B cell (primary cell): ENCODE results near the gene DDX59. TPM values are rescaled to one million over a fixed set of nuclear protein-coding genes. Genes with fewer than 3 reads are reported as not detected.

Experiments used
- ATAC-seq: fragments of 200-7000 bp; cut with Tn5 transposase; one replicate; pipeline ENCODE4 v1.10.0; 2021; ENCODE audit warnings: low read depth, mild to moderate bottlenecking, moderate number of reproducible peaks, moderate library complexity
- CTCF ChIA-PET: fragments of 350-600 bp; sonication (Branson Sonifier 250); formaldehyde crosslinking; loops from one replicate; lab custom pipeline; 2021; ENCODE audit warnings: antibody characterized with exemption, inconsistent platforms; lab: Charles Lee
- POLR2A ChIA-PET: fragments of 350-600 bp; sonication (Branson Sonifier 250); formaldehyde crosslinking; loops from one replicate; lab custom pipeline; 2021; ENCODE audit warnings: antibody characterized with exemption; lab: Charles Lee
- DNase-seq: peaks from one replicate; pipeline ENCODE4 v3.0.0; 2013
- H2AFZ ChIP-seq: 2 replicates; pipeline ENCODE4 v1.6.1; 2012; ENCODE audit warnings: mild to moderate bottlenecking, low read depth, low read length; ENCODE audit not compliant: insufficient read depth, poor library complexity, severe bottlenecking
- H3K27ac ChIP-seq, 2 donors: 1 replicate in 1 of 2; 2 replicates in 1 of 2; pipeline ENCODE4 v1.5.1; 2012 to 2013; ENCODE audit warnings: low read length in 2 of 2, mild to moderate bottlenecking in 2 of 2, moderate library complexity in 1 of 2
- H3K27me3 ChIP-seq, 4 experiments: fragments of 200-600 bp in 1 of 4; sonication (generic) in 1 of 4; replicated peaks in 1 of 4; 1 replicate in 2 of 4; 2 replicates in 2 of 4; pipeline versions ENCODE4 v1.6.1 to v1.7.0; 2013 to 2016; ENCODE audit warnings: low read length in 3 of 4, mild to moderate bottlenecking in 2 of 4, mixed read lengths in 1 of 4, moderate library complexity in 1 of 4; ENCODE audit not compliant: insufficient read depth in 4 of 4, control insufficient read depth in 3 of 4; ENCODE audit errors: control extremely low read depth in 1 of 4
- H3K36me3 ChIP-seq, 2 experiments: replicated peaks in 1 of 2; 1 replicate in 1 of 2; 2 replicates in 1 of 2; pipeline versions ENCODE4 v1.6.1 to v1.7.1; 2013; ENCODE audit warnings: low read length in 1 of 2; ENCODE audit not compliant: insufficient read depth in 2 of 2, control insufficient read depth in 1 of 2; ENCODE audit errors: control extremely low read depth in 1 of 2, extremely low read depth in 1 of 2
- H3K4me1 ChIP-seq, 2 donors: fragments of 200-600 bp in 1 of 2; sonication (generic) in 1 of 2; 1 replicate in 1 of 2; 2 replicates in 1 of 2; pipeline versions ENCODE4 v1.5.1 to v1.6.1; 2013 to 2017; ENCODE audit warnings: low read length in 2 of 2; ENCODE audit not compliant: control insufficient read depth in 2 of 2, insufficient read depth in 2 of 2
- H3K4me2 ChIP-seq: replicated peaks from 2 replicates; pipeline ENCODE3; 2012; ENCODE audit warnings: mild to moderate bottlenecking, low read depth, low read length; ENCODE audit not compliant: poor library complexity, severe bottlenecking
- H3K4me3 ChIP-seq, 5 experiments: fragments of 200-600 bp in 1 of 5; sonication (generic) in 1 of 5; 1 replicate in 3 of 5; 2 replicates in 2 of 5; pipeline versions ENCODE4 v1.5.1 to v1.7.0; 2011 to 2016; ENCODE audit warnings: low read length in 4 of 5, mild to moderate bottlenecking in 4 of 5, low read depth in 2 of 5, control low read depth in 1 of 5, moderate library complexity in 1 of 5; ENCODE audit not compliant: insufficient read depth in 1 of 5; ENCODE audit errors: control extremely low read depth in 1 of 5, extremely low read depth in 1 of 5
- H3K79me2 ChIP-seq: fragments of 200-600 bp; sonication (generic); one replicate; pipeline ENCODE4 v1.6.0; 2016; ENCODE audit warnings: low read length; ENCODE audit not compliant: control insufficient read depth, insufficient read depth
- H3K9ac ChIP-seq: fragments of 200-600 bp; sonication (generic); 2 replicates; pipeline ENCODE4 v1.6.1; 2017; ENCODE audit warnings: mild to moderate bottlenecking, low read length, moderate library complexity
- H3K9me3 ChIP-seq, 3 donors: one replicate each; pipeline versions ENCODE4 v1.6.1 to v1.7.1; 2013; ENCODE audit warnings: low read length in 2 of 3; ENCODE audit not compliant: control insufficient read depth in 2 of 3, insufficient read depth in 1 of 3; ENCODE audit errors: control extremely low read depth in 1 of 3
- H4K20me1 ChIP-seq: 2 replicates; pipeline ENCODE4 v1.6.0; 2012; ENCODE audit warnings: mild to moderate bottlenecking, low read length; ENCODE audit not compliant: insufficient read depth, control insufficient read depth, poor library complexity, severe bottlenecking
- H3K27ac Mint-ChIP-seq: one replicate; pipeline ENCODE4 v1.8.0; 2021; ENCODE audit warnings: mixed read lengths
- H3K27me3 Mint-ChIP-seq: one replicate; pipeline ENCODE4 v1.8.0; 2021; ENCODE audit warnings: mixed read lengths
- H3K4me1 Mint-ChIP-seq: one replicate; pipeline ENCODE4 v1.8.0; 2021; ENCODE audit warnings: mixed read lengths
- H3K4me3 Mint-ChIP-seq: one replicate; pipeline ENCODE4 v1.8.0; 2021; ENCODE audit warnings: mixed read lengths
- H3K9me3 Mint-ChIP-seq: one replicate; pipeline ENCODE4 v1.8.0; 2022; ENCODE audit warnings: mixed read lengths; ENCODE audit not compliant: insufficient read depth
- EZH2 ChIP-seq: IDR thresholded peaks from 2 replicates; pipeline ENCODE4 v1.6.1; 2012; ENCODE audit warnings: borderline replicate concordance, low read depth, mild to moderate bottlenecking, moderate library complexity, low read length; ENCODE audit not compliant: insufficient read depth, poor library complexity, severe bottlenecking
- WGBS: methylation state at CpG from one replicate; pipeline ENCODE4 v1.1.5; 2013; ENCODE audit warnings: missing lambda C conversion rate; ENCODE audit not compliant: insufficient coverage; 5-methylcytosine and 5-hydroxymethylcytosine counted together
- intact Hi-C: fragments of 100-400 bp; cut with micrococcal nuclease; formaldehyde crosslinking; loops from one replicate; pipeline ENCODE4 v1.10.0; 2022
- polyA plus RNA-seq: library from polyadenylated mRNA; depleted of rRNA; stranded (reverse); fragments of >200 nt; gene quantifications from 2 replicates; pipeline ENCODE4 v1.2.3, GENCODE V29; 2012
- total RNA-seq, 2 donors: library from RNA; stranded (reverse); fragments of 120-200 nt in 1 of 2; gene quantifications; 1 replicate in 1 of 2; 2 replicates in 1 of 2; pipeline versions ENCODE4 v1.2.3 to v1.2.4, GENCODE V29; 2013 to 2022
- TF ChIP-seq, protein P1 (sequence below): fragments of 200-600 bp; IDR thresholded peaks from one replicate; pipeline ENCODE4 v1.8.0; 2022; ENCODE audit warnings: antibody characterized with exemption, mild to moderate bottlenecking

Gene DDX59
- total and polyA plus RNA-seq, 2 donors (not counting 1 experiment from before 2014, with no cell fraction given): 20.2 to 41.9 TPM

DNA sequence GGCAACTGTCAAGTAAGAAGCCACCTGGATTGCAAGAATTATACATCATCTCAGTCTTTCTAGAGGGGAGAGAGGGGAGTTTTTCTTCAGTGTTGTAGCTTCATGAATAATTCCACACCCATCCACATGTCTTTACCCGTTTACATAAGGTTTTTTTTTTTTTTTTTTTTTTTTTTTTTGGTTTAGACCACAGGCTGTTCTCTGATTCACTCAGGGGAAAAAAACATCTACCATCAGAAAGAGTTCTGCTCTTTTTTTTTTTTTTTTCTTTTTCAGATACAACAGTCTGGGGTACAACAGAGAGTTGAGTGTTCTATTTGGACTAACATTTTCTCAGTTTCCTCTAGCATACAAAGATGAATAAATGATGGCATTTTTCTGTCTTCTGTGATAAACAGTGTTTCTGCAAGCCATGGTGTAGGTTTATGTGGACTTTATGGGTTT, 44.3 kb downstream of the DDX59 start:
- DNase-seq: no peak
- H3K4me1 Mint-ChIP-seq: peaks cover 27% of the 10 kb centered on the region
- H3K9me3 Mint-ChIP-seq: no peaks in the 10 kb centered on the region
- H3K27ac Mint-ChIP-seq: no peak overlapping the region
- intact Hi-C loops: no loop called here
- no CpG with 5 or more reads among the region's 1 CpG for WGBS
- no peaks in the 10 kb centered on the region for H3K27me3 Mint-ChIP-seq
- no peak overlapping the region for H3K4me3 ChIP-seq
- peaks cover 4% of the 10 kb centered on the region for H4K20me1 ChIP-seq
- TF ChIP-seq, protein P1, sequence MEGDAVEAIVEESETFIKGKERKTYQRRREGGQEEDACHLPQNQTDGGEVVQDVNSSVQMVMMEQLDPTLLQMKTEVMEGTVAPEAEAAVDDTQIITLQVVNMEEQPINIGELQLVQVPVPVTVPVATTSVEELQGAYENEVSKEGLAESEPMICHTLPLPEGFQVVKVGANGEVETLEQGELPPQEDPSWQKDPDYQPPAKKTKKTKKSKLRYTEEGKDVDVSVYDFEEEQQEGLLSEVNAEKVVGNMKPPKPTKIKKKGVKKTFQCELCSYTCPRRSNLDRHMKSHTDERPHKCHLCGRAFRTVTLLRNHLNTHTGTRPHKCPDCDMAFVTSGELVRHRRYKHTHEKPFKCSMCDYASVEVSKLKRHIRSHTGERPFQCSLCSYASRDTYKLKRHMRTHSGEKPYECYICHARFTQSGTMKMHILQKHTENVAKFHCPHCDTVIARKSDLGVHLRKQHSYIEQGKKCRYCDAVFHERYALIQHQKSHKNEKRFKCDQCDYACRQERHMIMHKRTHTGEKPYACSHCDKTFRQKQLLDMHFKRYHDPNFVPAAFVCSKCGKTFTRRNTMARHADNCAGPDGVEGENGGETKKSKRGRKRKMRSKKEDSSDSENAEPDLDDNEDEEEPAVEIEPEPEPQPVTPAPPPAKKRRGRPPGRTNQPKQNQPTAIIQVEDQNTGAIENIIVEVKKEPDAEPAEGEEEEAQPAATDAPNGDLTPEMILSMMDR: no peak
- TF ChIP-seq EZH2: no peak
- no peaks in the 10 kb centered on the region for H3K27me3 ChIP-seq
- H3K9me3 ChIP-seq: no peaks in the 10 kb centered on the region
- H3K9ac ChIP-seq: no peak overlapping the region
- H3K4me3 Mint-ChIP-seq: no peak overlapping the region
- no peaks in the 10 kb centered on the region for H3K36me3 ChIP-seq
- H3K79me2 ChIP-seq: no peaks in the 10 kb centered on the region
- ChIA-PET POLR2A (no interaction called here), CTCF (interaction anchor here (6.8 kb wide), 1 partner anchor 176 kb away, joined by 168 read pairs; no protein-coding TSS in a partner anchor)
- peaks cover 24 to 35% of the 10 kb centered on the region in 2 donors for H3K4me1 ChIP-seq
- H3K4me2 ChIP-seq: no peak overlapping the region
- no peak overlapping the region for H3K27ac ChIP-seq
- H2AFZ ChIP-seq: no peak overlapping the region
- no peak for ATAC-seq

DNA sequence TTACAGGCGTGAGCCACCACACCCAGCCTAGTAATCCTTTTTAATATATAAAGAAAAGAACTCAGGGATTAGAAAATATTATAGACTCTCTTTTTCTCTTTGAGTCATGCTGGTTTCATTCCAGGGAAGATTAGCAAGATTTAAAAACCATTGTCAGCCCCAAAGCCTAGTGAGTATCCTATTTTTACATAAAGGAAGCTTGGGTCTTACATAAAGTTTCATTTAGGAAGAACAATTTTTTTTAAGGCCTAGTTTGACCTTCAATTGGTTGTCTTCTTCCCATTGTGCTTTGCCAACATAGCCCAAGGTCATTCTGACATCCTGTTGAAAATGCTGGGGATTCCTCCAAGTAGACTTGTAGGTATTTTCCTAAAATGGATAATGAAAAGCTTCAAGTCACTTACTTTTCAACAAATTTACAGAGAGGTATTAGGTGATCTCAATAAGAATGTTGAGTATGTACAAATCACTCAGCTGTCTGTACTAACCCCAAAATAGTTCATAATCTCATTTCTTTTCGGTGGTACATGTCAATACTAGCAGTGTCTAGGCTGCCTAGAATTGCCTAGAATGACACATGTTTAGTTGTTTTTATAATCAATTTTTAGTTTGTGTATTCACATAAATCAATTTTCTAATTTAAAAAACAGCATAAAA, 44.9 kb downstream of the DDX59 start:
- H2AFZ ChIP-seq: no peak overlapping the region
- no CpG with 5 or more reads among the region's 2 CpGs for WGBS
- Mint-ChIP-seq H3K27me3 (no peaks in the 10 kb centered on the region), H3K4me1 (peaks cover 30% of the 10 kb centered on the region), H3K27ac (no peak overlapping the region), H3K4me3 (no peak overlapping the region), H3K9me3 (no peaks in the 10 kb centered on the region)
- no peaks in the 10 kb centered on the region for H3K79me2 ChIP-seq
- H3K4me2 ChIP-seq: no peak overlapping the region
- H3K4me1 ChIP-seq: peaks cover 28 to 40% of the 10 kb centered on the region in 2 donors
- TF ChIP-seq, protein P1: no peak
- TF ChIP-seq EZH2: no peak
- no peak for DNase-seq
- intact Hi-C loops: no loop called here
- peaks cover 4% of the 10 kb centered on the region for H4K20me1 ChIP-seq
- H3K4me3 ChIP-seq: no peak overlapping the region
- H3K27me3 ChIP-seq: no peaks in the 10 kb centered on the region
- H3K36me3 ChIP-seq: no peaks in the 10 kb centered on the region
- no peak for ATAC-seq
- POLR2A ChIA-PET: no interaction called here
- H3K9me3 ChIP-seq: no peaks in the 10 kb centered on the region
- H3K27ac ChIP-seq: no peak overlapping the region
- CTCF ChIA-PET: interaction anchor here (2.0 to 6.8 kb wide), 2 partner anchors 177 to 180 kb away, joined by 4 to 168 read pairs; no protein-coding TSS in a partner anchor
- no peak overlapping the region for H3K9ac ChIP-seq
